Liver (tissue), 9 donors: ENCODE measurements around the gene ERMAP. TPM values are rescaled to one million over a fixed set of nuclear protein-coding genes. Genes with fewer than 3 reads are reported as not detected.

Experiments used
- DNase-seq: peaks from one replicate; pipeline ENCODE4 v3.0.0-alpha.2; 2017; ENCODE audit warnings: low spot score
- H3K27ac ChIP-seq, 2 donors: one replicate each; pipeline ENCODE4 v1.7.0; 2013; ENCODE audit warnings: inconsistent platforms in 2 of 2, low read length in 2 of 2, control low read depth in 1 of 2, low read depth in 1 of 2, mild to moderate bottlenecking in 1 of 2
- H3K27me3 ChIP-seq, 4 donors: one replicate each; pipeline versions ENCODE4 v1.6.1 to v1.7.0; 2013; ENCODE audit warnings: low read length in 3 of 4, inconsistent platforms in 1 of 4, mild to moderate bottlenecking in 1 of 4, moderate library complexity in 1 of 4; ENCODE audit not compliant: control insufficient read depth in 4 of 4, insufficient read depth in 4 of 4
- H3K36me3 ChIP-seq, 4 donors: one replicate each; pipeline versions ENCODE4 v1.6.1 to v1.7.0; 2013; ENCODE audit warnings: low read length in 3 of 4, mild to moderate bottlenecking in 3 of 4, low read depth in 1 of 4, moderate library complexity in 1 of 4; ENCODE audit not compliant: control insufficient read depth in 4 of 4, insufficient read depth in 3 of 4
- H3K4me1 ChIP-seq, 4 donors: one replicate each; pipeline versions ENCODE4 v1.6.1 to v1.7.0; 2013; ENCODE audit warnings: low read length in 3 of 4, mild to moderate bottlenecking in 3 of 4, moderate library complexity in 1 of 4; ENCODE audit not compliant: control insufficient read depth in 4 of 4, insufficient read depth in 4 of 4
- H3K4me3 ChIP-seq, 3 donors: one replicate each; pipeline versions ENCODE4 v1.6.1 to v1.7.0; 2013; ENCODE audit warnings: low read length in 3 of 3, control low read depth in 1 of 3, low read depth in 1 of 3, mild to moderate bottlenecking in 1 of 3
- H3K9ac ChIP-seq, 2 donors: one replicate each; pipeline ENCODE4 v1.7.0; 2013; ENCODE audit warnings: low read length in 2 of 2, mild to moderate bottlenecking in 2 of 2, moderate library complexity in 2 of 2, control low read depth in 1 of 2, low read depth in 1 of 2
- H3K9me3 ChIP-seq, 4 donors: one replicate each; pipeline versions ENCODE4 v1.6.1 to v1.7.0; 2013; ENCODE audit warnings: low read length in 3 of 4; ENCODE audit not compliant: control insufficient read depth in 4 of 4
- ATF3 ChIP-seq: IDR thresholded peaks from 2 replicates; pipeline ENCODE4 v1.6.1; 2016; ENCODE audit warnings: antibody characterized with exemption
- CTCF ChIP-seq: fragments of 150-350 bp; IDR thresholded peaks from 2 replicates; pipeline ENCODE4 v1.5.1; 2017; ENCODE audit warnings: improper control_type of control experiment, low read depth, low read length; ENCODE audit not compliant: missing input control
- EGR1 ChIP-seq, 2 donors: IDR thresholded peaks; 2 replicates each; pipeline ENCODE4 v1.6.1; 2016 to 2018; ENCODE audit warnings: antibody characterized with exemption in 2 of 2, low read depth in 2 of 2
- FOXA1 ChIP-seq: IDR thresholded peaks from 2 replicates; pipeline ENCODE4 v1.6.1; 2016; ENCODE audit warnings: antibody characterized with exemption
- FOXA2 ChIP-seq: IDR thresholded peaks from 2 replicates; pipeline ENCODE4 v1.6.1; 2016; ENCODE audit warnings: antibody characterized with exemption
- GABPA ChIP-seq, 2 donors: IDR thresholded peaks in 1 of 2; conservative IDR thresholded peaks in 1 of 2; 2 replicates each; pipeline ENCODE4 v1.6.1; 2016; ENCODE audit warnings: antibody characterized with exemption in 2 of 2, mild to moderate bottlenecking in 1 of 2, moderate library complexity in 1 of 2
- HNF4A ChIP-seq, 2 donors: conservative IDR thresholded peaks; 2 replicates each; pipeline ENCODE4 v1.6.1; 2016; ENCODE audit warnings: antibody characterized with exemption in 2 of 2, mild to moderate bottlenecking in 2 of 2
- HNF4G ChIP-seq: IDR thresholded peaks from 2 replicates; pipeline ENCODE4 v1.6.1; 2016; ENCODE audit warnings: antibody characterized with exemption
- JUND ChIP-seq, 2 donors: IDR thresholded peaks; 2 replicates each; pipeline ENCODE4 v1.6.1; 2016; ENCODE audit warnings: antibody characterized with exemption in 2 of 2
- NR2F2 ChIP-seq: IDR thresholded peaks from 2 replicates; pipeline ENCODE4 v1.6.1; 2016; ENCODE audit warnings: antibody characterized with exemption
- RAD21 ChIP-seq, 2 donors: IDR thresholded peaks; 2 replicates each; pipeline ENCODE4 v1.6.1; 2016; ENCODE audit warnings: antibody characterized with exemption in 2 of 2, mild to moderate bottlenecking in 2 of 2
- RXRA ChIP-seq, 2 donors: IDR thresholded peaks; 2 replicates each; pipeline ENCODE4 v1.6.1; 2017 to 2018; ENCODE audit warnings: antibody characterized with exemption in 2 of 2, mild to moderate bottlenecking in 1 of 2
- SP1 ChIP-seq: IDR thresholded peaks from 2 replicates; pipeline ENCODE4 v1.6.1; 2018; ENCODE audit warnings: antibody characterized with exemption, mild to moderate bottlenecking
- TAF1 ChIP-seq: conservative IDR thresholded peaks from 2 replicates; pipeline ENCODE4 v1.6.1; 2016; ENCODE audit warnings: antibody characterized with exemption, mild to moderate bottlenecking
- YY1 ChIP-seq: IDR thresholded peaks from 2 replicates; pipeline ENCODE4 v1.6.1; 2016; ENCODE audit warnings: antibody characterized with exemption, mild to moderate bottlenecking
- WGBS: extraction: QIAGEN DNeasy Blood & Tissue Kit; methylation state at CpG from one replicate; pipeline ENCODE4 v1.1.7; 2013; 5-methylcytosine and 5-hydroxymethylcytosine counted together
- polyA plus RNA-seq, 2 donors: library from polyadenylated mRNA; stranded (reverse) in 1 of 2; unstranded in 1 of 2; fragments of 200-250 nt in 1 of 2; fragments of >200 nt in 1 of 2; fragmentation: Nextera tagmentation in 1 of 2; extraction: Ambion mirVana in 1 of 2; gene quantifications; one replicate each; pipeline versions ENCODE4 v1.2.1 to v1.2.3, GENCODE V29; 2013 to 2015
- total RNA-seq, 2 donors: library from RNA; depleted of rRNA; stranded (reverse); fragments of >200 nt; gene quantifications; one replicate each; pipeline ENCODE4 v1.2.3, GENCODE V29; 2014
- TF ChIP-seq, protein P1 (sequence below): IDR thresholded peaks from 2 replicates; pipeline ENCODE4 v1.6.1; 2016; ENCODE audit warnings: antibody characterized with exemption
- TF ChIP-seq, protein P2 (sequence below): IDR thresholded peaks from 2 replicates; pipeline ENCODE4 v1.6.1; 2016; ENCODE audit warnings: antibody characterized with exemption
- TF ChIP-seq, protein P3 (sequence below): IDR thresholded peaks from 2 replicates; pipeline ENCODE4 v1.6.1; 2016; ENCODE audit warnings: antibody characterized with exemption, mild to moderate bottlenecking
- donor health status: healthy.
- donor health status: healthy.
- donor health status: healthy.
- donor health status: healthy.
- donor health status: healthy.

Gene ERMAP
- total and polyA plus RNA-seq, 4 donors = 3.9 to 96.9 (median 9.0) TPM

- TF ChIP-seq RXRA (IDR thresholded peaks at IDR 0.05) (no peak), TAF1 (no peak), HNF4A (conservative IDR thresholded peaks at IDR 0.05) (no peak), NR2F2 (no peak), YY1 (no peak), ATF3 (no peak), SP1 (no peak), CTCF (no peak), FOXA2 (no peak), GABPA (IDR thresholded peaks at IDR 0.05 in 1 of 2, conservative IDR thresholded peaks at IDR 0.05 in 1 of 2) (no peak), HNF4G (no peak), FOXA1 (no peak), EGR1 (IDR thresholded peaks at IDR 0.05; ENCODE audit: low read depth in 2 of 2) (no peak), RAD21 (IDR thresholded peaks at IDR 0.05) (no peak), JUND (IDR thresholded peaks at IDR 0.05) (no peak)
- TF ChIP-seq, protein P1, sequence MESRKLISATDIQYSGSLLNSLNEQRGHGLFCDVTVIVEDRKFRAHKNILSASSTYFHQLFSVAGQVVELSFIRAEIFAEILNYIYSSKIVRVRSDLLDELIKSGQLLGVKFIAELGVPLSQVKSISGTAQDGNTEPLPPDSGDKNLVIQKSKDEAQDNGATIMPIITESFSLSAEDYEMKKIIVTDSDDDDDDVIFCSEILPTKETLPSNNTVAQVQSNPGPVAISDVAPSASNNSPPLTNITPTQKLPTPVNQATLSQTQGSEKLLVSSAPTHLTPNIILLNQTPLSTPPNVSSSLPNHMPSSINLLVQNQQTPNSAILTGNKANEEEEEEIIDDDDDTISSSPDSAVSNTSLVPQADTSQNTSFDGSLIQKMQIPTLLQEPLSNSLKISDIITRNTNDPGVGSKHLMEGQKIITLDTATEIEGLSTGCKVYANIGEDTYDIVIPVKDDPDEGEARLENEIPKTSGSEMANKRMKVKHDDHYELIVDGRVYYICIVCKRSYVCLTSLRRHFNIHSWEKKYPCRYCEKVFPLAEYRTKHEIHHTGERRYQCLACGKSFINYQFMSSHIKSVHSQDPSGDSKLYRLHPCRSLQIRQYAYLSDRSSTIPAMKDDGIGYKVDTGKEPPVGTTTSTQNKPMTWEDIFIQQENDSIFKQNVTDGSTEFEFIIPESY = no peak
- TF ChIP-seq, protein P2, sequence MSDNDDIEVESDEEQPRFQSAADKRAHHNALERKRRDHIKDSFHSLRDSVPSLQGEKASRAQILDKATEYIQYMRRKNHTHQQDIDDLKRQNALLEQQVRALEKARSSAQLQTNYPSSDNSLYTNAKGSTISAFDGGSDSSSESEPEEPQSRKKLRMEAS = no peak
- TF ChIP-seq, protein P3, sequence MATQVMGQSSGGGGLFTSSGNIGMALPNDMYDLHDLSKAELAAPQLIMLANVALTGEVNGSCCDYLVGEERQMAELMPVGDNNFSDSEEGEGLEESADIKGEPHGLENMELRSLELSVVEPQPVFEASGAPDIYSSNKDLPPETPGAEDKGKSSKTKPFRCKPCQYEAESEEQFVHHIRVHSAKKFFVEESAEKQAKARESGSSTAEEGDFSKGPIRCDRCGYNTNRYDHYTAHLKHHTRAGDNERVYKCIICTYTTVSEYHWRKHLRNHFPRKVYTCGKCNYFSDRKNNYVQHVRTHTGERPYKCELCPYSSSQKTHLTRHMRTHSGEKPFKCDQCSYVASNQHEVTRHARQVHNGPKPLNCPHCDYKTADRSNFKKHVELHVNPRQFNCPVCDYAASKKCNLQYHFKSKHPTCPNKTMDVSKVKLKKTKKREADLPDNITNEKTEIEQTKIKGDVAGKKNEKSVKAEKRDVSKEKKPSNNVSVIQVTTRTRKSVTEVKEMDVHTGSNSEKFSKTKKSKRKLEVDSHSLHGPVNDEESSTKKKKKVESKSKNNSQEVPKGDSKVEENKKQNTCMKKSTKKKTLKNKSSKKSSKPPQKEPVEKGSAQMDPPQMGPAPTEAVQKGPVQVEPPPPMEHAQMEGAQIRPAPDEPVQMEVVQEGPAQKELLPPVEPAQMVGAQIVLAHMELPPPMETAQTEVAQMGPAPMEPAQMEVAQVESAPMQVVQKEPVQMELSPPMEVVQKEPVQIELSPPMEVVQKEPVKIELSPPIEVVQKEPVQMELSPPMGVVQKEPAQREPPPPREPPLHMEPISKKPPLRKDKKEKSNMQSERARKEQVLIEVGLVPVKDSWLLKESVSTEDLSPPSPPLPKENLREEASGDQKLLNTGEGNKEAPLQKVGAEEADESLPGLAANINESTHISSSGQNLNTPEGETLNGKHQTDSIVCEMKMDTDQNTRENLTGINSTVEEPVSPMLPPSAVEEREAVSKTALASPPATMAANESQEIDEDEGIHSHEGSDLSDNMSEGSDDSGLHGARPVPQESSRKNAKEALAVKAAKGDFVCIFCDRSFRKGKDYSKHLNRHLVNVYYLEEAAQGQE = no peak
- 98% methylated on average over 2 of the region's 2 CpGs for WGBS
- Histone ChIP-seq H3K36me3 (peaks cover 0 to 1% (median 0%) of the 10 kb centered on the region in 4 donors), H3K9me3 (no peaks in the 10 kb centered on the region), H3K9ac (no peak overlapping the region), H3K27ac (no peak overlapping the region), H3K4me1 (peaks cover 7 to 45% (median 32%) of the 10 kb centered on the region in 4 donors), H3K27me3 (no peaks in the 10 kb centered on the region), H3K4me3 (no peak overlapping the region)
- no peak for DNase-seq
These were observed 4.8 kb downstream of the ERMAP start for GRCh38 chr1:42821690-42822089.
